Measurements from ENCODE around the gene ARID2. TPM values are rescaled to one million over a fixed set of nuclear protein-coding genes. Genes with fewer than 3 reads are reported as not detected.

The ARID2 gene, protein sequence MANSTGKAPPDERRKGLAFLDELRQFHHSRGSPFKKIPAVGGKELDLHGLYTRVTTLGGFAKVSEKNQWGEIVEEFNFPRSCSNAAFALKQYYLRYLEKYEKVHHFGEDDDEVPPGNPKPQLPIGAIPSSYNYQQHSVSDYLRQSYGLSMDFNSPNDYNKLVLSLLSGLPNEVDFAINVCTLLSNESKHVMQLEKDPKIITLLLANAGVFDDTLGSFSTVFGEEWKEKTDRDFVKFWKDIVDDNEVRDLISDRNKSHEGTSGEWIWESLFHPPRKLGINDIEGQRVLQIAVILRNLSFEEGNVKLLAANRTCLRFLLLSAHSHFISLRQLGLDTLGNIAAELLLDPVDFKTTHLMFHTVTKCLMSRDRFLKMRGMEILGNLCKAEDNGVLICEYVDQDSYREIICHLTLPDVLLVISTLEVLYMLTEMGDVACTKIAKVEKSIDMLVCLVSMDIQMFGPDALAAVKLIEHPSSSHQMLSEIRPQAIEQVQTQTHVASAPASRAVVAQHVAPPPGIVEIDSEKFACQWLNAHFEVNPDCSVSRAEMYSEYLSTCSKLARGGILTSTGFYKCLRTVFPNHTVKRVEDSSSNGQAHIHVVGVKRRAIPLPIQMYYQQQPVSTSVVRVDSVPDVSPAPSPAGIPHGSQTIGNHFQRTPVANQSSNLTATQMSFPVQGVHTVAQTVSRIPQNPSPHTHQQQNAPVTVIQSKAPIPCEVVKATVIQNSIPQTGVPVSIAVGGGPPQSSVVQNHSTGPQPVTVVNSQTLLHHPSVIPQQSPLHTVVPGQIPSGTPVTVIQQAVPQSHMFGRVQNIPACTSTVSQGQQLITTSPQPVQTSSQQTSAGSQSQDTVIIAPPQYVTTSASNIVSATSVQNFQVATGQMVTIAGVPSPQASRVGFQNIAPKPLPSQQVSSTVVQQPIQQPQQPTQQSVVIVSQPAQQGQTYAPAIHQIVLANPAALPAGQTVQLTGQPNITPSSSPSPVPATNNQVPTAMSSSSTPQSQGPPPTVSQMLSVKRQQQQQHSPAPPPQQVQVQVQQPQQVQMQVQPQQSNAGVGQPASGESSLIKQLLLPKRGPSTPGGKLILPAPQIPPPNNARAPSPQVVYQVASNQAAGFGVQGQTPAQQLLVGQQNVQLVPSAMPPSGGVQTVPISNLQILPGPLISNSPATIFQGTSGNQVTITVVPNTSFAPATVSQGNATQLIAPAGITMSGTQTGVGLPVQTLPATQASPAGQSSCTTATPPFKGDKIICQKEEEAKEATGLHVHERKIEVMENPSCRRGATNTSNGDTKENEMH (N-terminal part only)
- total RNA-seq (10 to 100 TPM; 11.0 to 25.6 (median 16.4) TPM), polyA plus RNA-seq (1 to 10 TPM; 6.1 to 7.0 TPM)

DNA sequence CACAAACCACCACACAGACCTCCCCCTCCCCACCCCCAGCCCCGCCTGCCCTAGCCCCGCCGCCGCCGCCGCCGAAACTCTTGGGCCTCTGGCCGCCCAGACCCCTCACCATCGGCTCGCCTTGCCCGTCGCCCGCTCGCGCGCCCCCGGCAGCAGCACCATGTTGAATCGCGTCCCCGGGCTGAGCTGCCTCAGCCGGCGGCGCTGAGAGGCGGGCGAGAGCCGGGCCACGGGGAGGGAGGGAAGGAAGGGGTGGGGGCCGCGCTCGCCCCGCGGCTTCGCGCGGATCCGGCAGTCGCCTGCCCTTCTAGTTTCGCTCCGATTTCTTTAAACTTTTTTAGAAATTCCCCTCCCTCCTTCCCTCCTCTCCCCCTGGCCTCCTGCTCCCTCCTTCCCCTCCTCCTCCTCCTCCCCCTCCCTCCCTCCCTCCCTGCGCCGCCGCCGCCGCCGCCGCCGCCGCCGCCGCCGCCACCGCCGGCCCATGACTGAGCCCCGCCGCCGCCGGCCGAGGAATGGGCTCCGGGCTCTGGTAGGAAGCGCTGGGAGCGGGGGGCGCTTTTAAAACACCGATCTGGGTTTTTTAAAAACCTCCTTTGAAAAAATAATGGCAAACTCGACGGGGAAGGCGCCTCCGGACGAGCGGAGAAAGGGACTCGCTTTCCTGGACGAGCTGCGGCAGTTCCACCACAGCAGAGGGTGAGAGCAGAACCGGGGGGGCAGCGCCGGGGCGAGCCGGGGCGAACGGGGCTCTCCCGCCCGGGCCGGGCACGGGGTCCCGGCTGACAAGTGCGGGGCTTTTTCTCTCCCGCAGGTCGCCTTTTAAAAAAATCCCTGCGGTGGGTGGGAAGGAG lies at the start of gene ARID2:
Gene ARID2 (plus strand): TSS at position 474 of the 851 bp plus-strand sequence. CDS start 131 bp downstream, at position 605.
- H3K4me1 ChIP-seq = peaks cover 7 to 44% (median 41%) of the 10 kb centered on the region in 3 donors
- no peaks in the 10 kb centered on the region for H3K27me3 ChIP-seq
- 0% methylated on average over 41 to 88 of the region's 88 CpGs for WGBS, 2 donors
- intact Hi-C loops (cut with DNase I) = no loop called here
- ATAC-seq (peak; percentile 4 to 47 (median 24)), DNase-seq (peak; percentile 61 to 86 (median 74)), FAIRE-seq (no peak)
- TF ChIP-seq, protein P1, sequence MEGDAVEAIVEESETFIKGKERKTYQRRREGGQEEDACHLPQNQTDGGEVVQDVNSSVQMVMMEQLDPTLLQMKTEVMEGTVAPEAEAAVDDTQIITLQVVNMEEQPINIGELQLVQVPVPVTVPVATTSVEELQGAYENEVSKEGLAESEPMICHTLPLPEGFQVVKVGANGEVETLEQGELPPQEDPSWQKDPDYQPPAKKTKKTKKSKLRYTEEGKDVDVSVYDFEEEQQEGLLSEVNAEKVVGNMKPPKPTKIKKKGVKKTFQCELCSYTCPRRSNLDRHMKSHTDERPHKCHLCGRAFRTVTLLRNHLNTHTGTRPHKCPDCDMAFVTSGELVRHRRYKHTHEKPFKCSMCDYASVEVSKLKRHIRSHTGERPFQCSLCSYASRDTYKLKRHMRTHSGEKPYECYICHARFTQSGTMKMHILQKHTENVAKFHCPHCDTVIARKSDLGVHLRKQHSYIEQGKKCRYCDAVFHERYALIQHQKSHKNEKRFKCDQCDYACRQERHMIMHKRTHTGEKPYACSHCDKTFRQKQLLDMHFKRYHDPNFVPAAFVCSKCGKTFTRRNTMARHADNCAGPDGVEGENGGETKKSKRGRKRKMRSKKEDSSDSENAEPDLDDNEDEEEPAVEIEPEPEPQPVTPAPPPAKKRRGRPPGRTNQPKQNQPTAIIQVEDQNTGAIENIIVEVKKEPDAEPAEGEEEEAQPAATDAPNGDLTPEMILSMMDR (IDR thresholded peaks at IDR 0.05) = no peak
- H3K4me3 ChIP-seq = peak within 1 kb of the TSS; percentile 43 to 86 (median 76)
- H3K36me3 ChIP-seq = no peaks in the 10 kb centered on the region
- H3K27ac ChIP-seq = peak within 1 kb of the TSS; percentile 88 to 99 (median 96)
- H3K9me3 ChIP-seq = no peaks in the 10 kb centered on the region

DNA sequence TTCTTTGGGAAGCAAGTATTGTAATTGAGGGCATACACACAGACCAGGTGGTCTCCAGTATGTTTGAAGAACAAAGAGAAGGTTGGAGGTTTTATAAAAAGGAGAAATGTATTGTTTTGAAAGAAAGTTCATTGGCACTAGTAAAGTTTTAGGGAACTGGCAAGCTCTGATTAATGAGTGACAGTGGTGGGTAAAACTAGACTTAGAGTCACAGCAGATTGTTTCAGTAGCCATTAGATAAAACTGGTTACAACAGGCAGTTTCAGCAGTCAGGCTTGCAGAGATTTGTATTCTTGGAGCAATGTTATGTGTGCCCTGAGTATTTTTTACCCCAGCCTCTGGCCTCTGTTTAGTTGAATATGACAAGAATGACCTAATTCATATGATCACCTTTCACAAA lies 49.1 kb upstream of the ARID2 start:
- TF ChIP-seq, protein P1 (IDR thresholded peaks at IDR 0.05) = no peak
- Histone ChIP-seq H3K36me3 (no peaks in the 10 kb centered on the region), H3K9me3 (no peaks in the 10 kb centered on the region), H3K4me3 (no peak overlapping the region), H3K27ac (no peak overlapping the region), H3K27me3 (no peaks in the 10 kb centered on the region), H3K4me1 (no peaks in the 10 kb centered on the region)
- intact Hi-C loops (cut with DNase I) = no loop called here
- FAIRE-seq = no peak
- ATAC-seq = no peak
- no peak for DNase-seq

DNA sequence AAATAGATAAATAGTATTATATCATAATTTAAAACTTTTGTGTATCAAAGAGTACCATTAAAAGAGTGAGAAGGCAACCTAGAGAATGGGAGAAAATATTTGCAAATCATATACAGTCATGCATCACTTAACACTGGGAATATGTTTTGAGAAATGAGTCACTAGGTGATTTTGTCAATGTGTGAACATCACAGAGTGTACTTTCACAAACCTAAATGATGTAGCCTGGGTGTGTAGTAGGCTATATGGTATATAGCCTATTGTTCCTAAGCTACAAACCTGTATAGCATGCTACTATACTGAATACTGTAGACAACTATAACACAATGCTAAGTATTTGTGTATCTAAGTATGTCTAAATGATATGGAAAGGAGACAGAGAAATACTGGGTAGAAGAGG lies 48.0 kb upstream of the ARID2 start:
- ATAC-seq (no peak), DNase-seq (no peak), FAIRE-seq (no peak)
- Histone ChIP-seq H3K9me3 (no peaks in the 10 kb centered on the region), H3K27ac (no peak overlapping the region), H3K4me1 (no peaks in the 10 kb centered on the region), H3K4me3 (no peak overlapping the region), H3K36me3 (no peaks in the 10 kb centered on the region), H3K27me3 (no peaks in the 10 kb centered on the region)
- intact Hi-C loops (cut with DNase I) = no loop called here
- TF ChIP-seq, protein P1 (IDR thresholded peaks at IDR 0.05) = no peak

DNA sequence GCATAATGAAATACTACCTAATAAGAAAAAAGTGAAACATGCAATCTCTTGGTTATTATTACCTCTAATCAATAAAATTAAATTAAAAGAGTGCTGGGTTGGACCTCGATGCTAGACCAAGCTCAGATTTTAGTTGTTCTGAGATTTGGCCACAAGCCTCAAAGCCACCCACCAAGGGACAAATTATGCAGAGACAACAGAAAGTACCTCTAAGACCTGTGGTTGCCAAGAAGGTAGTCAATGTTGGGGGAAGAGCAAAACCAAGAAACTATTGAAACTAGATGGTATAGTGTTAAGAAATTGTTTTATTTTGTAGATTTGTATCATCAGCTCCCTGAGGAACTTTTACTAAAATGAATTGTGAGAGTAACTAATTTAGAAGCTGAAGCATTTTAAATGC lies 43.8 kb upstream of the ARID2 start:
- Histone ChIP-seq H3K27me3 (no peaks in the 10 kb centered on the region), H3K4me1 (no peaks in the 10 kb centered on the region), H3K36me3 (no peaks in the 10 kb centered on the region), H3K9me3 (no peaks in the 10 kb centered on the region), H3K27ac (no peak overlapping the region), H3K4me3 (no peak overlapping the region)
- no peak for DNase-seq
- FAIRE-seq = no peak
- 75 to 81% methylated on average over 1 of the region's 1 CpG for WGBS, 2 donors
- intact Hi-C loops (cut with DNase I) = no loop called here
- no peak for ATAC-seq
- TF ChIP-seq, protein P1 (IDR thresholded peaks at IDR 0.05) = no peak

Measured in pancreas (tissue), 10 donors.